ENCODE results near the gene KIRREL2. TPM values are rescaled to one million over a fixed set of nuclear protein-coding genes. Genes with fewer than 3 reads are reported as not detected.

The KIRREL2 gene
- total RNA-seq, 1 experiment from 2014 or later, result 3.1 TPM

DNA sequence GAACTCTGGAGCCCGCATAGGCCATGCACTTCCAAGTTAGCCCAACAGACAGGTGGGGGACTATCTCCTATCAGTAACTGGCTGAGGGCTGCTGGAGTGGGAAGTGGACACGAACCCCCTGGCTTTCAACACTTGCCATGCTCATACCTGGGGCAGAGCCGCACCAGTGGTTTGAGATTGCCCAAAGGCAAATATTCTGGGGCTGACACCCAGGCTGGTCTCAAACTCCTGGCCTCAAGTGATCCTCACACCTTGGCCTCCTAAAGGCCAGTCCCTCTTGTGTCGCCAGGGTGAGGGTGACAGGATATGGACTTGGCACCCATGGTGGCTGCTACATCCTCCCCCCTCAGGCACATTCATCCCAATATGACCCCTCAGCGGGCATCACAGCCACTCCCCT is 30.5 kb downstream of the KIRREL2 start:
- no peak overlapping the region for H4K5ac ChIP-seq (ENCODE audit: insufficient read length, low read depth, low read length)
- Mint-ChIP-seq H3K4me3 (no peak overlapping the region), H3K27ac (no peak overlapping the region), H3K36me3 (ENCODE audit: insufficient read depth in 1 of 3, low read depth in 3 of 3) (peaks cover 31 to 54% (median 46%) of the 10 kb centered on the region in 3 experiments), H3K9me3 (no peaks in the 10 kb centered on the region), H3K4me1 (no peaks in the 10 kb centered on the region), H3K27me3 (ENCODE audit: low read depth) (no peaks in the 10 kb centered on the region)
- H4K91ac ChIP-seq (ENCODE audit: insufficient read length, low read depth, low read length), result no peak overlapping the region
- H2AK5ac ChIP-seq (ENCODE audit: insufficient read length, low read length), result no peak overlapping the region
- H3K4me2 ChIP-seq (ENCODE audit: insufficient read depth, insufficient read length, low read length), result no peak overlapping the region
- no peaks in the 10 kb centered on the region for H3K9me3 ChIP-seq (ENCODE audit: control insufficient read depth, low read depth, low read length)
- no peak overlapping the region for H3K56ac ChIP-seq (ENCODE audit: insufficient read length, low read depth, low read length)
- no peaks in the 10 kb centered on the region for H4K20me1 ChIP-seq (ENCODE audit: control insufficient read depth, insufficient read depth, insufficient read length)
- H3T11ph ChIP-seq (ENCODE audit: low read length), result no peak overlapping the region
- no peaks in the 10 kb centered on the region for H3K4me1 ChIP-seq (ENCODE audit: insufficient read depth, low read length)
- no peak overlapping the region for H3K27ac ChIP-seq (ENCODE audit: insufficient read length, low read depth, low read length)
- no peak overlapping the region for H3K18ac ChIP-seq (ENCODE audit: insufficient read length, low read depth, low read length)
- H2BK20ac ChIP-seq (ENCODE audit: low read depth, low read length, poor library complexity, severe bottlenecking), result no peak overlapping the region
- DNase-seq, result no peak
- H3K9ac ChIP-seq (ENCODE audit: extremely low read depth, insufficient read length, low read length), result no peak overlapping the region
- H3K23me2 ChIP-seq (ENCODE audit: insufficient read length, low read depth, low read length, poor library complexity, severe bottlenecking), result no peaks in the 10 kb centered on the region
- H2BK5ac ChIP-seq (ENCODE audit: insufficient read length, low read length), result no peak overlapping the region
- H4K8ac ChIP-seq (replicated peaks; ENCODE audit: insufficient read length, low read depth, low read length), result no peak overlapping the region
- H2BK12ac ChIP-seq (ENCODE audit: insufficient read length, low read depth, low read length), result no peak overlapping the region
- H3K27me3 ChIP-seq (ENCODE audit: insufficient read depth, low read length), result no peaks in the 10 kb centered on the region
- no peaks in the 10 kb centered on the region for H3K79me2 ChIP-seq (ENCODE audit: insufficient read depth, low read length)
- H3K4ac ChIP-seq (ENCODE audit: low read depth, low read length), result no peak overlapping the region
- no CpG with 5 or more reads among the region's 5 CpGs for WGBS (ENCODE audit: extremely low coverage, insufficient read length, low lambda C conversion rate)
- no peak overlapping the region for H2BK15ac ChIP-seq (ENCODE audit: low read depth, low read length)
- no peak overlapping the region for H2BK120ac ChIP-seq (ENCODE audit: low read depth, low read length, poor library complexity, severe bottlenecking)
- no peak overlapping the region for H3K23ac ChIP-seq (ENCODE audit: insufficient read length, low read depth, low read length)
- TF ChIP-seq, protein P1, sequence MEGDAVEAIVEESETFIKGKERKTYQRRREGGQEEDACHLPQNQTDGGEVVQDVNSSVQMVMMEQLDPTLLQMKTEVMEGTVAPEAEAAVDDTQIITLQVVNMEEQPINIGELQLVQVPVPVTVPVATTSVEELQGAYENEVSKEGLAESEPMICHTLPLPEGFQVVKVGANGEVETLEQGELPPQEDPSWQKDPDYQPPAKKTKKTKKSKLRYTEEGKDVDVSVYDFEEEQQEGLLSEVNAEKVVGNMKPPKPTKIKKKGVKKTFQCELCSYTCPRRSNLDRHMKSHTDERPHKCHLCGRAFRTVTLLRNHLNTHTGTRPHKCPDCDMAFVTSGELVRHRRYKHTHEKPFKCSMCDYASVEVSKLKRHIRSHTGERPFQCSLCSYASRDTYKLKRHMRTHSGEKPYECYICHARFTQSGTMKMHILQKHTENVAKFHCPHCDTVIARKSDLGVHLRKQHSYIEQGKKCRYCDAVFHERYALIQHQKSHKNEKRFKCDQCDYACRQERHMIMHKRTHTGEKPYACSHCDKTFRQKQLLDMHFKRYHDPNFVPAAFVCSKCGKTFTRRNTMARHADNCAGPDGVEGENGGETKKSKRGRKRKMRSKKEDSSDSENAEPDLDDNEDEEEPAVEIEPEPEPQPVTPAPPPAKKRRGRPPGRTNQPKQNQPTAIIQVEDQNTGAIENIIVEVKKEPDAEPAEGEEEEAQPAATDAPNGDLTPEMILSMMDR (conservative IDR thresholded peaks at IDR 0.05), result no peak
- no peaks in the 10 kb centered on the region for H3K79me1 ChIP-seq (ENCODE audit: insufficient read depth, low read depth, low read length, poor library complexity, severe bottlenecking)
- H3K14ac ChIP-seq (ENCODE audit: insufficient read depth, low read length), result no peak overlapping the region
- H2AFZ ChIP-seq (ENCODE audit: low read length), result no peak overlapping the region
